GM21619 (cell line): Measurements from ENCODE around the gene PARP1.

Experiments used
- ATAC-seq: cut with Tn5 transposase; IDR thresholded peaks from one replicate; pipeline ENCODE4 v1.9.1; 2021; ENCODE audit not compliant: unreplicated experiment

The PARP1 gene

GRCh38 chr1:226407199-226407496 lies 745 bp downstream of the PARP1 start:
- ATAC-seq: no peak

DNA sequence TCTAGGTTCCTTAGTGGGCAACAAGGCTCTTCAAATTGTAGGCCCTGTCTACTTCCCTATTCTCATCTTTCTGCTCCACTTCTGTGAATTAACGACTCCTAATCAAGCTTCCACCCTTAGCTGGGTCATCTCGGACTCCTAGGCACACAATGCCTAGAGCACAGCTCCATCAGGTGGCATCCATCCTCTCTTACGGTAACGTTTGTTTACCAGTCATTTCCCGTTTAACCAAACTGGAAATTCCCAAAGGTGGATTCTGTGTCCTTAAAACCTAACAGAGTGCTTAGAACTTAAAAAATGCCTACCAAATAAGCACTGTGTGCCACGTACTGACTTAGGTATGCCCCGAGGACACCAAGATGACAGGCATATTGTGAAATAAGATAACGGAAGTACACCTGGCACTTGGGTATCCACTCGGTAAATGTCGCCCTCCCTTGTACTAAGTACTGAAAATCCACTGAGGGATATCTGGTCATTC lies 1.5 kb downstream of the PARP1 start:
- ATAC-seq: no peak

GRCh38 chr1:226405411-226405988 lies 2.4 kb downstream of the PARP1 start:
- ATAC-seq: peak; percentile 20

- no peak for ATAC-seq
These were observed 3.0 kb downstream of the PARP1 start for GRCh38 chr1:226404904-226405222.

DNA sequence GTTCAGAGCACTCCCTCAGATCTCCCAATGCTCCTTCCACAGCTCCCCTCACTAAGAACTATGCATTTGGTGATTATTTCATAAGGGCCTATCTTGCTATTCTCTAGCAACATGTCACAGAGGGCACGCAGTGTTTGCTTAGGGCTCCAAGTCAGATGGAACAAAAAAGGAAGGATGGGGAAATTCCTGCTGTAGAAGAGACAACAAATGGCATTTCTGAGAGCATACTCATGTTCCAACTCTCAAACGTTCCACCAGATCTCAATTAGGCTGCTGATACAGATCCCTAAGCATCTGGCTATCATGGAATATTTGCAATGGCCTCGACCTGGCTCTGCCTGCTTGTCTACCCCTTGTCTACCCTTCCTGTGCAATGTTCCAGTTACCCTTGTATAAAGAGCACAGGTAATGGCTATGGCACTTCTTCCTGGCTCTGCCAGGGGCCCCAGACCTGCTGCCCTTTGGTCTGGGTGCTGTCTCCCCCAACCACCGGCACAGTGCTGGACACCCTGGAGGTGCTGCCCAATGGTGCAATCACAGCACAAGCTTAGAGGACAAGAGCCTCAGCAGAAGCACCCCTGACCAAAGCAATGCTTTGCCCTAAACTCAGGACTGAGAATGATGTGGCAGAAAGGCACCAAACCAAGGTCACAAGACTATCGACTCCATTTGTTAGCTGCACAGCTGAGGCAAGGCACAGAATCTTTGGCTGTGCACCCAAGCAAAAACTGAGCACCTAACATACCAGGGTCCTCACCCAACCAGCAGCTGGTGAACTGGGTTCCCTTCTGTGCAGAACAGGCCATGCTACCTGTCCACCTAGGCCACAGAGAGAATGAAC lies 3.6 kb downstream of the PARP1 start:
- ATAC-seq: no peak

GRCh38 chr1:226403201-226404034 lies 4.5 kb downstream of the PARP1 start:
- ATAC-seq: no peak

DNA sequence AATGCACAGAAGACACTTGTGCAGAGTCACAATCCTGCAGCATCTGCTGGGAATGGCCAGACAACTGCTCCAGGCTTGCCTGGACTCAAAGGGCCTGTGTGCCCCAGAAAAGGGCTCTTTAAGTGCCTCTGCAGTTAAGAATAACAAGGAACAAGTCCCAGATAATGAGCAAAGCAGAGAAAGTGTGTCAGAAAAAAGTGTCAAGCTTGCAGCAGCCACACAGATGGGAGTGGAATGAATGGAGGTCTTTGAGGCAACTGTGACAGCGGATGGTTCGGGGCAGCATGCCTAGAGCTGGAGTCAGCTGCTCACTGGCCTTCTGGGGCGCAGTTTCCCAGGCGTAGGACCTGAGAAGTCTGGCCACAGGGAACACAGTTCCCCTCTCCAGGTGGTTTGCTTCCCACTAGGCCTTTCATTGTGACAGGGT lies 5.1 kb downstream of the PARP1 start:
- ATAC-seq: no peak

- ATAC-seq: no peak
These were observed 6.3 kb downstream of the PARP1 start for GRCh38 chr1:226401355-226402303.

DNA sequence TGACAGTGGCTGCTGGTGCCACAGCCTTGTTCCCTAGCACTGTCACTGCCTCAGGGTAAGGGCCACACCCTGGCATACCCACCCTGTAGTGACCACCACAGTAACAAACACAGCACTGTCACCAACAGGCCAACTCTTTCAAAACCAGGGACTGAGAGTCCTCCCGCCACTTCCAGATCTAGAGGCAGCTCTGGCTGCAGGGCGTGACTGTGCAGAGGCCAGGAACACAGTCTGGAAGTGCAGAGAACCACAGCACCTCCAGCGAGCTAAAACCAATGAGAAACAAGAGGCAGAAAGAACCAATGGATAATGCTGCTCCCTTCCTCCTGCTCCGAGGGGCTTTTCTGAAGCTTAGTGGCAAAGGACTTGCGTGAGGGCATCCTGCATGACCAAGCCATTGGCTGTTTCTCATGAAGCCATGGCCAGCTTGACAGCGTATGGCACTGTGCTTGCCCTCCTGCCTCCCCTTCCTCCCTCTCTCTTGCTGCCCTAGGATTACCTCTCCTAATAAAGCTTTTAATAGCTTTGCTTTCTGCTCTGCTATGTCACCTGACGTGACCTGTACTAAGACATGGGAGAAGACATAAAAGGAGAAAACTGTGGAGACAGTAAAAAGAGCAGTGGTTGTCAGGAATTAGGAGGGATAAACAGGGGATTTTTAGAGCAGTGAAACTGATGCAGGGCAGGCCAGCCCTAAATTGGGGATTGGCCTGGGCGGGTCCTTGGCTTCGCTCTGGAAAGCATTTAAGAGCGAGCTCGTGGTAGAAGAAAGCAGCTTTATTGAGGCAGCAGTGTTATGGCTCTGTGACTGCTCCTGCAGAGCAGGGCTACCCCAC lies 7.2 kb downstream of the PARP1 start:
- ATAC-seq: no peak

- ATAC-seq: no peak
These were observed 9.8 kb downstream of the PARP1 start for GRCh38 chr1:226397955-226398636.

DNA sequence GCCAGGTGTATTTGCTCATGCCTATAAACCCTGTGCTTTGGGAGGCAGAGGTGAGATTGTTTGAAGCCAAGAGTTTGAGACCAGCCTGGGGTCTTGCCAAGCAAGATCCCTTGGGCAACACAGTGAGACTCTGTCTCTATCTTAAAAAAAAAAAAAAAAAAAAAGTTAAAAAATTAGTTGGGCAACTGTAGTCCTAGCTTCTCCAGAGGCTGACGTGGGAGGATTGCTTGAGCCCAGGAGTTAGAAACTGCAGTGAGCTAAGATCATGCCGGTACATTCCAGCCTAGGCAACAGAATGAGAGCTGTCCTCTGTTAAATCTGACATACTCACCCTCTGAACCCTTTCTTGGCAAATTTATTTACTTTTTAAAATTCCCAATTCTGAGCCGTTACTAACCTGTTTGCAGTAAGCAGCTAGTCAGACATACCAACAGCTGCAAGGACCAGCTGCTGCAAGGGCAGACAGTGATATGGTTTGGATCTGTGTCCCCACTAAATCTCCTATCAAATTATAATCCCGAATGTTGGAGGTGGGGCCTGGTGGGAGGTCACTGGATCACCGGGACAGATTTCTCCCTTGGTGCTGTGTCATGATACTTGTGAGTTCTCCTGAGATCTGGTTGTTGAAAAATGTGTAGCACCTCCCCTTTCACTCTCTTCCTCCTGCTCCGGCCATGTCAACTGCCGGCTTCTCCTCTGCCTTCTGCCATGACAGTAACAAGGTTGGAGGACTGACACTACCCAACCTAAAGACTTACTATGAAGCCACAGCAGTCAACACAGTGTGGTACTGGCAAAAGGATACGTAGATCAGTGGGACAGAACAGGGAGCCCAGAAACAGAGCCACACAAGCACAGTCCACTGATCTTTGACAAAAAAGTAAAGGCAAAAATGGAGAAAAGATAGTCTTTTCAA lies 10.6 kb downstream of the PARP1 start:
- no peak for ATAC-seq

DNA sequence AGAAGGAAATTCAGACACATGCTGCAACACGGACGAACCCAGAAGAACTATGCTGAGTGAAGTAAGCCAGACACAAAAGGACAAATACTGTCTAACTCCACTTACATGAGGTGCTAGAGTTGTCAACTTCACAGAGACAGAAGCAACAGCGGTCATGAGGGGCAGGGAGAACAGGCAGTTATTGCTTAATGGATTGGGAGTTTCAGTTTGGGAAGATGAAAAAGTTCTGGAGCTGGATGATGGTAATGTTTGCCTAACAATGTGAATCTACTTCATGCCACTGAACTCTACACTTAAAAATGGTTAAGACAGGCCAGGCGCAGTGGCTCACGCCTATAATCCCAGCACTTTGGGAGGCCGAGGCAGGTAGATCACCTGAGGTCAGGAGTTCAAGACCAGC lies 12.1 kb downstream of the PARP1 start:
- no peak for ATAC-seq

- no peak for ATAC-seq
These were observed 13.4 kb downstream of the PARP1 start for GRCh38 chr1:226394462-226394861.

- no peak for ATAC-seq
These were observed 17.2 kb downstream of the PARP1 start for GRCh38 chr1:226390681-226391080.

DNA sequence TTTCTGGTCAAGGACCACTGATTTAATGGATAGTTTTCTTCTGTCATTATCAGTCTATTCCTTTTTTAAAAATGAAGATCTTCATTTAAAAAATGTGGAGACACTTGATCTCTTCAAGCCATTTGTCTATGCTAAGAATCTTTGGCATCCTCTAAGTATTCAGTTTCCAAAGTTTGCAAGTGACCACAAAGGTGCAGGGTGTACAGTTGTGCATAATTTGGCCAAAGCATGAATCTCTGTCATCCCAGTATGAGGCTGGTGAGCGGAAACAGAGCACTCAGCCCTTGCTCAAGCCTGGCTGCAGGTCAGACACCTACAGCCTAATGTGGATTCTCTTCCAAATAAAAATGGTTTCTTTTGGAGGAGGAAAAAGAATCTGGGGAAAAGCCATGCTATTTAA lies 19.8 kb downstream of the PARP1 start:
- ATAC-seq: no peak

GRCh38 chr1:226384717-226385116 lies 23.2 kb downstream of the PARP1 start:
- no peak for ATAC-seq

GRCh38 chr1:226384040-226384439 lies 23.9 kb downstream of the PARP1 start:
- ATAC-seq: no peak

- ATAC-seq: no peak
These were observed 25.9 kb downstream of the PARP1 start for GRCh38 chr1:226382030-226382429.
